GM12874 (cell line): Measurements from ENCODE around the gene CACNA1C.

Experiments used
- CTCF ChIP-seq: IDR thresholded peaks from 2 replicates; pipeline ENCODE4 v1.5.1; 2011; ENCODE audit warnings: low read depth, mild to moderate bottlenecking, control low read depth, low read length, moderate library complexity; ENCODE audit not compliant: insufficient read depth

CACNA1C gene

GRCh38 chr12:2150833-2151232 is 98.0 kb downstream of the CACNA1C start:
- no peak for TF ChIP-seq CTCF

GRCh38 chr12:2151391-2151790 is 98.6 kb downstream of the CACNA1C start:
- no peak for TF ChIP-seq CTCF

- no peak for TF ChIP-seq CTCF
These were observed 99.3 kb downstream of the CACNA1C start for GRCh38 chr12:2152134-2152533.

GRCh38 chr12:2154050-2154449 is 101.3 kb downstream of the CACNA1C start:
- no peak for TF ChIP-seq CTCF

- TF ChIP-seq CTCF, result no peak
These were observed 101.7 kb downstream of the CACNA1C start for GRCh38 chr12:2154521-2154920.

- no peak for TF ChIP-seq CTCF
These were observed 103.5 kb downstream of the CACNA1C start for GRCh38 chr12:2156333-2156732.

- TF ChIP-seq CTCF, result no peak
These were observed 107.3 kb downstream of the CACNA1C start for GRCh38 chr12:2160043-2160442.

- no peak for TF ChIP-seq CTCF
These were observed 108.7 kb downstream of the CACNA1C start for GRCh38 chr12:2161473-2161872.
